HG03565 (cell line): ENCODE measurements around the gene PHPT1.
"Not testable (repeated sequence)": the region's sequence is repeated elsewhere in the genome, so short reads cannot be mapped to it uniquely, and the experiment has no call there.

Experiments
- ATAC-seq: cut with Tn5 transposase; IDR thresholded peaks from one replicate; pipeline ENCODE4 v1.9.1; 2021; ENCODE audit warnings: mild to moderate bottlenecking, moderate library complexity; ENCODE audit not compliant: unreplicated experiment

The PHPT1 gene

DNA sequence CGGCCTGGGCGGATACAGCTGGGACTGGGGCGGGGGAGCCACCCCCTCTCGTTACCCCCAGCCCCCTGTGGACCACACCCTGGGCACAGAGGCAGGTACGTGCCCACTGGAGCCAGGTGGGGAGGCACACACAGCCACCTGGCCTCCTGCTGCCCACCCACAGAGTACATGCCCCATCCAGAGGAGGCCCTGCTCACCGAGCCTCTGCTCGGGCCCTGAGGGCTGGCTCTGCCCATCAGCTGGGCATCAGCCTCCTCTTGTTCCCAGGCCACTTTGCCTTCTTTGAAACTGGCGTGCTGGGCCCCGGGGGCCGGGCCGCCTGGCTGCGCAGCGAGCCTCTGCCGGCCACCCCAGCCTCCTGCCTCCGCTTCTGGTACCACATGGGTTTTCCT, 9.2 kb downstream of the PHPT1 start:
- no peak for ATAC-seq

DNA sequence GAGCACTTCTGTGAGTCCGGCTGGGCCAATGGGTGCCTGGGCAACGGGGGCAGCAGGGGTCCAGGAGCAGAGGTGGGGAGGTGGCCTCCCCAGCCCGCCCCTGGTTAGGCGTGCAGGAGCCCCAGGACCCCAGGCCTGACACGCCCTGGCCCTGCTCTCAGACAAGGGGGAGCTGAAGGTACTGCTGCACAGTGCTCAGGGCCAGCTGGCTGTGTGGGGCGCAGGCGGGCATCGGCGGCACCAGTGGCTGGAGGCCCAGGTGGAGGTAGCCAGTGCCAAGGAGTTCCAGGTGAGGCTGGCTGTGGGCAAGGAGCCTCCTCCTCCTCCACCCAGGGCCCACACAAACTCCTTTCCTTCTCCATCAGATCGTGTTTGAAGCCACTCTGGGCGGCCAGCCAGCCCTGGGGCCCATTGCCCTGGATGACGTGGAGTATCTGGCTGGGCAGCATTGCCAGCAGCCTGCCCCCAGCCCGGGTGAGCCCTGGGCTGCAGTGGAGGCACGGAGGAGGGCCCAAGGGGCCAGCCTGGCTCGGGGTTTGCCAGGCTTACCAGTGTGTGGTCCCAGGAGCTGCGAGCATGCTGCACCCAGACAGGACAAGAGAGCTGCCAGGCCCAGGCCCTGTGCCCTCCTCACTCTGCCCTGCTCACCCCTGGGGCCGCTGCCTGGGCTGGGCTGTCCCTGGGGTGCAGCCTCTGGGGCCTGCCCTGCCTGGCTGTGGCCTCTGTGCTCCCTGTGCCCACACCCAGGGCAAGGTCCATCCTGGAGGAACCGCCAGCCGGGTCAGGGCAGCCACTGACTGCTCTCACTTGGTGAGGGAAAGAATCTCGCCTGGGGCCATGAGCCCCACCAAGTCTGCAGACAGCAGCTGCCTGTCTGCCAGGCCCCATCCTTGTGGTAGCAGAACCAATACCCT, 9.9 kb downstream of the PHPT1 start:
- no peak for ATAC-seq

DNA sequence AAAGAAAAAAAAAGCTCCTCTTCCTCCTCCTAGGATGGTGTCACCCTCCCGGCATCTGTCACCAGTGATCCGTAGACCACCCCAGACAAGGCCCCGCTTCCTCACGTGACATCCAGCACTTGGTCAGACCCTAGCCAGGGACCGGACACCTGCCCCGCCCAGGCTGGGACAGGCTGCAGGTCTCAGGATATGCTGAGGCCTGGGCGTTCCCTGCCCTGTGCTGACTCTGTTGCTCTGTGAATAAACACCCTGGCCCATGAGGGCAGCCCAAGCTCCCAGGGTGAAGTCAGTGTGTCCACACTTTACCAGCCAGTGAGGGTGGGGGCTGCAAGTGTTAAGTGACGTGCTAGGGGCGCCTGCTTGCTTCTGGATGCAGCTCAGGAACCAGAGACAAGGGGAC, 11.3 kb downstream of the PHPT1 start:
- no peak for ATAC-seq

DNA sequence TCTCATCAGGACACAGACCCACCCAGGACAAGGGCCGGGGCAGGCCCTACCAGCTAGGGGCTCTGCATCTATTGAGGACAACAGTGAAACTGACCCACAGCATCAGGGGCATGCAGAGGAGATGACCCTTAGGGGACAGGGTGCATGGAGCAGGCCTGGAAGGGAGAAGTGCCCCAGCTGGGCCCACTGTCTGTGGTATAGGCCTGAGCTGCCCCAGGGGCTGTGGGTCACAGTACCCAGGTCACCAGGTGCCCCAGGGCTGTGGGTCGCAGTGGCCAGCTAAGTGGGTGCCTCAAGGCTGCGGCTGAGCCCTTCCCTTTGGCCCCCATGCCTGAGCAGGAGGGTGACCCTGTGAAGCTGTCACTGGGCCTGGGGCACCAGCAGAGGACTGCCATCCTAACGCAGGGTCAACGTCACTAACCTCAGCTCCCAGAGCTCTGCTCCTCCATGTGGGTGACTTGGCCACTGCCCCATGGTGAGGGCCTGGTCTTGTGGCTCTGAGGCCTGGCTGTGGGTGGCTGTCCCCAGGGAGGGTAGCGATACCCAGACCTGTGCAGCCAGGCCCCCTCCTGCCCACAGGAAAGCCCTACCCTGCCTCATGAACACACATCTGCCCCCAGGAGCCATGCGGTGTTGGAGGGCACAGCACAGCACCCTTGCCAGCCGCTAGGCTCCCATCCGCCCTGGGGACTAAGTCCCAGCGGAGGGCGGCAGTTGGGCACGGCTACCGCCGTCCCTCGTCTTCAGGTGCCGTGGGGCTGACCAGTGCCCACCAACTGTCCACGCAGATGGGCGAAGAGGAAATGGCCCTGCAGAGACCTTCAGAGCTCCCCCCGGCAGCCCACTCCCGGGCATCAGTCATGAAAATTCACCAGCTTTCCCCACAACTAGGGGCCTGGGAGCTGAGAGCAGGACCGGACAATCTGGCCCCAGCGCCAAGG, 12.0 kb downstream of the PHPT1 start:
- ATAC-seq: no peak

- ATAC-seq: no peak
Measured at GRCh38 chr9:136861874-136862457, 12.8 kb downstream of the PHPT1 start.

DNA sequence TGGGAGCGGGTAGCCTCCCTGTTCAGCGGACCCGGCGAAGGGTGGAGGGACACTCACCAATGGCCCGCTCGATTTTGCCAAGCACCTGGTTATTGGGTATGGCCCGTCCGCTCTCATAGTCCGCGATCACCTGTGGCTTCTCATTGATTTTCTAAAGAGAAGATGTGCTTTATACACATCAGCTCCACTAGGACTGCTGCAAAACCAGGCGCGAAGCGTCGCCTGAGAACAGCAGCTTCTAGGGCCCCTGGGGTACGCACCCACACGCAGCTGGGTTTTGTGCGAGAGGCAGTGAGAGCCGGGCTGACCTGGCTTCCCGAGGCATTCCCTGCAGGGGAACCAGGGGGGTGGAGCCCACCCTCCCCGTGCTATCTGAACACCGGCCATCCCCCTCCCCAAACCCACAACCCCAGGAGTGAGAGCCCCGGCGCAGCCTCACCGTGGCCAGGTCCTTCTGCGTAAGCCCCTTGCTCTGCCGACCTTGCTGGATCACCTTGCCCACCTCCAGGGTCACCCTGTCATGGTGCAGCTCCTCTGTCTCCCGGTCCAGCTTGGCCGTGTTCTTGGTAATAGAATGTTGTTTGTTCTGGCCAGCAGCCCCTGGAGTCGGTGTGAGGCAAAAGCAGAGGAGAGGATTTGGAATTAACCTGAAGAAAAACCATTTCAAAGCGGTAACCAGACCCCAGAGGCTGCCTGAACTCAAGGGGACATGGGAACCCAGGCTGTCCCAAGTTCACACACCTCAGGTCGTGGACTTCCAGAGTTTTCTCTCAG, 13.8 kb downstream of the PHPT1 start:
- no peak for ATAC-seq

- no peak for ATAC-seq
Measured at GRCh38 chr9:136863623-136864273, 14.5 kb downstream of the PHPT1 start.

- no peak for ATAC-seq
Measured at GRCh38 chr9:136865041-136865767, 16.0 kb downstream of the PHPT1 start.

GRCh38 chr9:136865768-136866103, 16.5 kb downstream of the PHPT1 start:
- no peak for ATAC-seq

- not testable (repeated sequence) for ATAC-seq
Measured at GRCh38 chr9:136866898-136867421, 17.8 kb downstream of the PHPT1 start.

DNA sequence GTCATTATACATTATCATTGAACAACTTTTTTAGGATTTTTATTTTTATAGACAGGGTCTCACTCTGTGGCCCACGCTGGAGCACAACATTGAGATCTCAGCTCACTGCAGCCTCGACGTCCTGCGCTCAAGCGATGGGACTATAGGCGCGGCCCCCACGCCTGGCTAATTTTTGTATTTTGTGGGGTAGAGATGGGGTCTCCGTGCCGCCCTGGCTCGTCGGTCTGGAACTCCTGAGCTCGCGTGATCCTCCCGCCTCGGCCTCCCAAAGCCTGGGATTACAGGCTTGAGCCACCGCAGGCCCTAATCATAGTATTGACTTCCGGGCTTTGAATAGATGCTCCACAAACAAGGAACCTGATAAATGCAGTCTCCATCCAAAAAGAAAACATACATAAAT, 18.3 kb downstream of the PHPT1 start:
- ATAC-seq: no peak

DNA sequence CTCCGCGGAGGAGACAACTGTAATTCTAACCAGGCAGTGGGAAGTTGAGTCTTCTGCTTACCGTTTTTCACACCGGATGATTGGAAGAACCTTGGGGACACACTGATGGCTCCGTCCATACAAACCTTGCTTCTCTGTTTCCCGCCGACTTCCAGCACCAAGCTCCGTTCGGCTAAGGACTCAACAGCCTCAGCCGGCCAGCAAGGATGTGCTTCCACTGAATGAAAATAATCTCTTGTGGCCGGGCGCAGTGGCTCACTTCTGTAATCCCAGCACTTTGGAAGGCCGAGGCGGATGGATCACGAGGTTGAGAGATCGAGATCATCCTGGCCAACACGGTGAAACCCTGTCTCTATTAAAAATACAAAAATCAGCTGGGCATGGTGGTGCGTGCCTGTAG, 18.7 kb downstream of the PHPT1 start:
- ATAC-seq: no peak

DNA sequence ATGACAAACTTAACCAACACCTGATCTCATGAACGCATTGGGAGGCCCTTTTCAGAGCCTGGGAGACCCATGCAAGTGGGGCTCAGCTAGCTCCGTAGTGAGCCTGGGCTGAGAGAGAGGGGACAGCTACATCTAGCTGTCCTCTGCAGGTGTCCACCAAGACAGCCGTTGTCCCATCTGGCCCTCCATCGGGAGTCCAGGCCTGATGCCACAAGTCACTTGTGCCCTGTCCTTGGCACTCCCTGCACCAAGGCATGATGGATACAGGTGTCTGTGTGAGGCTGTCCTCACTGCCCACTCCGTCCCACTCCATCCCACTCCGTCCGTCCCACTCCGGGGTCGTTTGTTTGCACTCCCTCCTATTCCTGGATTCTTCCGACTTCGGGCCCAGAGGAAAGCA, 19.4 kb downstream of the PHPT1 start:
- no peak for ATAC-seq

- not testable (repeated sequence) for ATAC-seq
Measured at GRCh38 chr9:136869611-136870010, 20.4 kb downstream of the PHPT1 start.

- no peak for ATAC-seq
Measured at GRCh38 chr9:136875155-136875554, 25.9 kb downstream of the PHPT1 start.

- no peak for ATAC-seq
Measured at GRCh38 chr9:136876476-136876875, 27.3 kb downstream of the PHPT1 start.

GRCh38 chr9:136880651-136881050, 31.4 kb downstream of the PHPT1 start:
- no peak for ATAC-seq

- ATAC-seq: no peak
Measured at GRCh38 chr9:136881691-136882108, 32.5 kb downstream of the PHPT1 start.
